ENCODE results near the gene SEC14L6.

SEC14L6 gene

DNA sequence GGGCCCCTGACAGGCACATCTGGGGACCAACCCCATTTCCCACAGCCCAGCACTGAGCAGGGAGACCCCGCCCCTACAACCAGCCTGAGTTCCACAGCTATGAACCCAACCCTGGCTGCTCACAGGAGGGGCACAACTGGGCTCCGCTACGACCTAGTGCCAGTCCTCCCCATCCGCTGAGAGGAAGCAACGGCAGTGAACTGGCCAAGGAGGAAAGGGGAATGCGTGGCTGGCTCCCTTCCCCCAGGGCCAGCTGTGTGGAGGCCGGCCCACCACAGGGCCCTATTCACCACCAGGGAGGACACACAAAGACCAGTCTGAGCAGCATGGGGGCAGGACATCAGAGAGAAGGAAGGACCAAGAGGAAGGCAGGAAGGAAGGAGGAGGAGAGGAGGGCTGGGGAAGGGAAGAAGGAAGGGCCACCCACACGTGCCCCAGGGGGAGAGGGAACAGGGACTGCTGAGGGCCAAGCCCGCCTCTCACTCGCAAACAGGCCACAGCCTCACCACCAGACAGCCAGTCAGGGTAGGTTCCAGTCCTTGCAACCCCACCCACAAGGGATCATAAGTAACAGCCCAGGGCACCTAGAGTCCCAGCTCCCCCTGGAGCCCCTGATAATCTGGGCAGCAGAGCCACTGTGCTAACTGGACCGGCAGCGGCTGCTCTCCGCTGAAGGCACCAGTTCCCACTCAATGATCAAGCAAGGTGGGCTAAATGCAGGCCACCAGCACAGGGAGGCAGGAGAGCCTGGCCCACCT is 36.4 kb upstream of the SEC14L6 start:
- no peaks in the 10 kb centered on the region for H4K20me1 ChIP-seq (ENCODE audit: low read depth, low read length)
- H3K4me2 ChIP-seq (ENCODE audit: low read depth, low read length, poor library complexity, severe bottlenecking) = no peak overlapping the region
- H3K9me2 ChIP-seq (replicated peaks; ENCODE audit: insufficient read depth, low read length) = no peaks in the 10 kb centered on the region
- no peaks in the 10 kb centered on the region for H3K27me3 ChIP-seq (ENCODE audit: low read length)
- no peaks in the 10 kb centered on the region for H3K36me3 ChIP-seq (ENCODE audit: low read length)
- no peak overlapping the region for H3K9ac ChIP-seq (ENCODE audit: low read length)
- H3K27ac ChIP-seq (ENCODE audit: low read depth, low read length) = no peak overlapping the region
- no peaks in the 10 kb centered on the region for H3F3A ChIP-seq (ENCODE audit: insufficient read depth)
- no peak overlapping the region for H2AFZ ChIP-seq (ENCODE audit: low read depth, low read length, severe bottlenecking)
- H3K79me2 ChIP-seq (ENCODE audit: insufficient read depth, low read length) = no peaks in the 10 kb centered on the region
- TF ChIP-seq, protein P1, sequence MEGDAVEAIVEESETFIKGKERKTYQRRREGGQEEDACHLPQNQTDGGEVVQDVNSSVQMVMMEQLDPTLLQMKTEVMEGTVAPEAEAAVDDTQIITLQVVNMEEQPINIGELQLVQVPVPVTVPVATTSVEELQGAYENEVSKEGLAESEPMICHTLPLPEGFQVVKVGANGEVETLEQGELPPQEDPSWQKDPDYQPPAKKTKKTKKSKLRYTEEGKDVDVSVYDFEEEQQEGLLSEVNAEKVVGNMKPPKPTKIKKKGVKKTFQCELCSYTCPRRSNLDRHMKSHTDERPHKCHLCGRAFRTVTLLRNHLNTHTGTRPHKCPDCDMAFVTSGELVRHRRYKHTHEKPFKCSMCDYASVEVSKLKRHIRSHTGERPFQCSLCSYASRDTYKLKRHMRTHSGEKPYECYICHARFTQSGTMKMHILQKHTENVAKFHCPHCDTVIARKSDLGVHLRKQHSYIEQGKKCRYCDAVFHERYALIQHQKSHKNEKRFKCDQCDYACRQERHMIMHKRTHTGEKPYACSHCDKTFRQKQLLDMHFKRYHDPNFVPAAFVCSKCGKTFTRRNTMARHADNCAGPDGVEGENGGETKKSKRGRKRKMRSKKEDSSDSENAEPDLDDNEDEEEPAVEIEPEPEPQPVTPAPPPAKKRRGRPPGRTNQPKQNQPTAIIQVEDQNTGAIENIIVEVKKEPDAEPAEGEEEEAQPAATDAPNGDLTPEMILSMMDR (IDR thresholded peaks at IDR 0.05; ENCODE audit: insufficient read depth, low read length, poor library complexity, severe bottlenecking) = no peak
- TF ChIP-seq EZH2phosphoT487 (conservative IDR thresholded peaks at IDR 0.05; ENCODE audit: low read length) = no peak
- no peaks in the 10 kb centered on the region for H3K9me3 ChIP-seq (ENCODE audit: insufficient read depth, low read length)
- H3K4me3 ChIP-seq (ENCODE audit: insufficient read depth, low read length, poor library complexity, severe bottlenecking) = no peak overlapping the region

DNA sequence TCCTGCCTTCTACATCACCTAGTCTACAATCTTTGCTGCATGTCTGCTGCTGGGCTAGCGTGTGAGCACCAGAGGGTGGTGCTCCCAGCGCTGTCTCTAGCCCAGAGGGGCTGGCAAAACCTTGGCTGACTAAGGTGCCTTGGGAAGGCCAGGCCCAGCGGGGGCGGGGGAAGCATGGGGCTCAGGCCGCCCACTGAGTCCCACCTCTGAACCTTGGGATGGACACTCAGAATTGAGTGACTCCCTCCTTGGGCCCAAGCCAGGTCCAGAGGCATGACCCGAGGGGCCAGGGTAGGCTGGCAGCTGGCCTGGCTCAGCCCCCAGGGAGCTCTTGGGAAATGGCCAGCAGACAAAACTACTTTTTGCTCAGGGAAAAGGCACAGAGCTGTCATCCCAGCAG is 35.5 kb upstream of the SEC14L6 start:
- no peaks in the 10 kb centered on the region for H3K9me3 ChIP-seq (ENCODE audit: insufficient read depth, low read length)
- no peak overlapping the region for H3K9ac ChIP-seq (ENCODE audit: low read length)
- H3K4me2 ChIP-seq (ENCODE audit: low read depth, low read length, poor library complexity, severe bottlenecking) = no peak overlapping the region
- H3F3A ChIP-seq (ENCODE audit: insufficient read depth) = no peaks in the 10 kb centered on the region
- H3K27me3 ChIP-seq (ENCODE audit: low read length) = no peaks in the 10 kb centered on the region
- H2AFZ ChIP-seq (ENCODE audit: low read depth, low read length, severe bottlenecking) = no peak overlapping the region
- H4K20me1 ChIP-seq (ENCODE audit: low read depth, low read length) = no peaks in the 10 kb centered on the region
- no peak overlapping the region for H3K4me3 ChIP-seq (ENCODE audit: insufficient read depth, low read length, poor library complexity, severe bottlenecking)
- no peaks in the 10 kb centered on the region for H3K9me2 ChIP-seq (replicated peaks; ENCODE audit: insufficient read depth, low read length)
- H3K36me3 ChIP-seq (ENCODE audit: low read length) = no peaks in the 10 kb centered on the region
- TF ChIP-seq, protein P1 (IDR thresholded peaks at IDR 0.05; ENCODE audit: insufficient read depth, low read length, poor library complexity, severe bottlenecking) = no peak
- no peak for TF ChIP-seq EZH2phosphoT487 (conservative IDR thresholded peaks at IDR 0.05; ENCODE audit: low read length)
- H3K79me2 ChIP-seq (ENCODE audit: insufficient read depth, low read length) = no peaks in the 10 kb centered on the region
- no peak overlapping the region for H3K27ac ChIP-seq (ENCODE audit: low read depth, low read length)

DNA sequence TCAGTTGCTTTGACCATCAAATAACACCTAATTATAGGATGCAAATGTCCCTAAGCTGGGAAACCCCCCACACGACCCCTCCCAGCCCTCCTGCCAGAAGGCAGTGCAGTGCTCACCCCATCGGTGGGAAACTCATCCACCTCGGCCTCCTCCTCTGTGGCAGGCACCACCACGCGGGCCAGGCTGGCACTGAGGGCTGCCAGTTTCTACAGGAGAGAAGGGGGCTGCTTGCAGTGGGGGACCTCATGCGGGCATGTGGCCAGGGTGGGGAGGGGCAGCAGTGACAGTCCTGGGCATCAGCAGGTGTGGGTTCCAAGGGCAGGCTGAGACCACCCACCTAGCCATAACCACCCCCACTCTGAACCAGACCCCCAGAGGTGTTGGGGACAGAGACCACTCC is 34.4 kb upstream of the SEC14L6 start:
- Histone ChIP-seq H4K20me1 (ENCODE audit: low read depth, low read length) (no peaks in the 10 kb centered on the region), H3K9me2 (replicated peaks; ENCODE audit: insufficient read depth, low read length) (no peaks in the 10 kb centered on the region), H3K79me2 (ENCODE audit: insufficient read depth, low read length) (no peaks in the 10 kb centered on the region), H3K27me3 (ENCODE audit: low read length) (no peaks in the 10 kb centered on the region), H3K9me3 (ENCODE audit: insufficient read depth, low read length) (no peaks in the 10 kb centered on the region), H3K4me3 (ENCODE audit: insufficient read depth, low read length, poor library complexity, severe bottlenecking) (no peak overlapping the region), H3K4me2 (ENCODE audit: low read depth, low read length, poor library complexity, severe bottlenecking) (no peak overlapping the region), H3K27ac (ENCODE audit: low read depth, low read length) (no peak overlapping the region), H2AFZ (ENCODE audit: low read depth, low read length, severe bottlenecking) (no peak overlapping the region), H3K9ac (ENCODE audit: low read length) (no peak overlapping the region), H3K36me3 (ENCODE audit: low read length) (no peaks in the 10 kb centered on the region), H3F3A (ENCODE audit: insufficient read depth) (no peaks in the 10 kb centered on the region)
- no peak for TF ChIP-seq EZH2phosphoT487 (conservative IDR thresholded peaks at IDR 0.05; ENCODE audit: low read length)
- TF ChIP-seq, protein P1 (IDR thresholded peaks at IDR 0.05; ENCODE audit: insufficient read depth, low read length, poor library complexity, severe bottlenecking) = no peak
